IPS-NIHi7 (cell line): Measurements from ENCODE around the gene SPHKAP.
"Not testable (repeated sequence)": the region's sequence is repeated elsewhere in the genome, so short reads cannot be mapped to it uniquely, and the experiment has no call there.

ENCODE experiments used
- DNase-seq: peaks from one replicate; pipeline ENCODE4 v3.0.0; 2012; ENCODE audit warnings: mixed read lengths; ENCODE audit errors: extremely low spot score

SPHKAP gene

DNA sequence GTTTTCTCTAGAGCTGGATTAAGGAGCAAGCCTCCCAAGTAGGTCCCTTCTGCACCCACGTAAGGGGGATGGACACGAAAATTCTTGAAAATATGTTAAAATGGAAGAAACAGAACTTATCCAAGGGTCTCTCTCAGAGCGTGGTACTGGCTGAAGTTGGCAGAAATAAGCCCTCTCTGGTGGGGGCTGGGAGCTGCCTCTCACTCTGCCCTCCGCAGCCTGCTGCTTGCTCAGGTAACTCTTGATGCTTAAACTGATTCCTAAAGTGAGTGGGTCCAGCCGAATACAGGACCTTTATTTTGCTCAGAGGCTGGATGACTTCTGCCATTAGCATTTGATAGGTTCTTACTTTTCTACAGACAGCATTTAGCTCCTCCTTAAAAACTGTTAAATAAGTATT is 78.1 kb downstream of the SPHKAP start:
- DNase-seq, result no peak

- no peak for DNase-seq
Measured at GRCh38 chr2:228102949-228103348, 78.5 kb downstream of the SPHKAP start.

GRCh38 chr2:228094377-228094921 is 87.0 kb downstream of the SPHKAP start:
- no peak for DNase-seq

DNA sequence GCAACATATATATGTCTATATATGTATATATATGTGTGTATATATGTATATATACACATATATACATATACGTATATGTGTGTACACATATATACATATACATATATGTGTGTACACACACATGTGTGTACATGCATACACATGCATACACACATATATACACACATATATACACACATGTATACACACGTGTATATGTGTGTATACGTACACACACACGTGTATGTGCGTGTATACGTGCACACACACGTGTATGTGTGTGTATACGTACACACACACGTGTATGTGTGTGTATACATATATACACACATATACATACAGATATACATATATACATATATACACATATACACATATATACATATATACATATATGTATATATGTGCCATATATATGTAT is 89.4 kb downstream of the SPHKAP start:
- DNase-seq, result no peak

DNA sequence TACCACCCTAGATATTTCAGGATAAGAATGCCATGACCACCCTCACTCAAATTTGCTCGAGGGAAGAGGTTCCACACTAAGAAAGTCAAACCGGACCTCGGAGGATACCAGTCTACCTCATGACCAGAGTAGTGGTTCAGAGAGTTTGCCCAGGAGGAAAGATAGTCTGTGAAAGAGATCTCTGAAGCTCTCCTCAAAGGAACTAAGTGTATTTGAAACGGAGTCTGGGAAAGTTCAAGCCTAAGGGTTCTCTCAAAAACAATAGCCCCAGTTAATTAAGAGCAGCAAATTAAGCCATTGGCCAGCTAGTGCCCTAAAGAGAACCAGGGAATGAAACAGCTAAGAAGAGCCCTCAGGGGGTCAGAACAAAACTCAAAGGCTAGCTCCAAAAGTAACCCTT is 94.9 kb downstream of the SPHKAP start:
- DNase-seq, result no peak

DNA sequence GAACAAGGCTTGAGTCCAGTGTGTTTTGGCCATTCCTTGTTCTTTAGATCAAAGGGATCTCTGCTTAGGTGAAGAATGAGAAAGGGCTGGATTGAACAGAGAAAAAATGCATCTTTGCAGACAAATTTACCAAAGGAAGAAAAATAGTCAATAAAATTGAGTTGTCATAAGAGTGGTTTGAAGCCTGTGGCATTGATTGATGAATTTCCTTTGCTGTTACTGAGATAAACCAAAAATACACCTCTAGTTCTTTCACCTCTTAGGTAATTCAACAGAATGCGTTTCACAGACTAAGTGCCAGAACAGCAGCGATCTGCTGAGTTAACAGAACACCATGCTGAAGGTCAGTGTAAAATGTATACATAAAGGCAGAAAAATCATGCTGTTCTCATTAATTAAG is 96.8 kb downstream of the SPHKAP start:
- DNase-seq, result no peak

- DNase-seq, result no peak
Measured at GRCh38 chr2:228083131-228083530, 98.4 kb downstream of the SPHKAP start.

GRCh38 chr2:228082571-228082970 is 98.9 kb downstream of the SPHKAP start:
- DNase-seq, result no peak

- DNase-seq, result no peak
Measured at GRCh38 chr2:228079194-228079593, 102.3 kb downstream of the SPHKAP start.

DNA sequence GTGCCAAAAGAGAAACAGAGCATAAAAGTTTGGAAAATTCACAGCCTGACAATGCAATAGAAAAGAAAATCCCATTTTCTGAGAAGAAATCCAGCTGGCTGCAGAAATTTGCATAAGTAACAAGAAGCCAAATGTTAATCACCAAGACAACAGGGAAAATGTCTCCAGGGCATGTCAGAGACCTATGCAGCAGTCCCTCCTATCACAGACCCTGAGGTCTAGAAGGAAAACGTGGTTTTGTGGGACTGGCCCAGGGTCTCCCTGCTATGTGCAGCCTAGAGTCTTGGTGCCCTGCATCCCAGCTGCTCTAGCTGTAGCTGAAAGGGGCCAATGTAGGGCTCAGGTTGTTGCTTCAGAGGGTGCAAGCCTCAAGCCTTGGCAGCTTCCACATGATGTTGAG is 104.8 kb downstream of the SPHKAP start:
- not testable (repeated sequence) for DNase-seq

DNA sequence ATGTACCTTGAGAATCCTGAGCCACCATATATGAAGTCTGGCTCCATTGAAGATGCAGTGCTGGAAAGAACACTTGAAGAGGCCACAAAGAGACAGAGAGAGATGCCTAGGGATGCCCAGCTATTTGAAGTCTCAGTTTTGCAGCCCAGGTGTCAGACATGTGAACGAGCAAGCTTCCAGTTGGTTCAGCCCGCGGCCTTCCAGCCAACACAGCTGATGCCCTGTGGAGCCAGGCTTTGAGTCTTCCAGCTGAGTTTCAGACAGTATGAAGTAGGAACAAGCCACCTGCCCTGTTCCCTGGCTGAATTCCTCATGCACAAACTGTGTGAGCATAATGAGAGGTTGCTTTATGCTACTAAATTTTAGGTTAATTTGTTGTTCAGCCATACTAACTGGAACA is 108.8 kb downstream of the SPHKAP start:
- no peak for DNase-seq

- DNase-seq, result no peak
Measured at GRCh38 chr2:228067309-228067708, 114.2 kb downstream of the SPHKAP start.

- DNase-seq, result no peak
Measured at GRCh38 chr2:228066126-228066798, 115.2 kb downstream of the SPHKAP start.

DNA sequence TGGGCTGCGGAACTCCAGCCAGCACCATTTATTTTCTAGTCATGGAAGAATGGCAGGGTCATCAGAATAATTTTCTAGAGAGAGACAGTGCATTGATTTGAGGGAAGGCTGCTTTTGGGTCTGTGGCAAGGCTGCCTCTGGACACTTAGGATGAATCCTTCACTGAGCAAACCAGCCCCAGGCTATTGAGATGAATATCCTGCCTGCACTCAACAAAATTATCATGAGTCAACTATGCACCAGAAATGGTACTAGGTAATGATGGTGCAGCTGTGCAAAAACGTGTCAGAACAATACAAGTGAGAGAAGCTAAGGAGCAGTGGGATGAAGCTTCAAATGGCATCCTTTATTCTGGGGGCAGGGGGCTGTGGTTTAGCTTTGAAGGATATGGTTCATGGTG is 115.8 kb downstream of the SPHKAP start:
- DNase-seq, result no peak

DNA sequence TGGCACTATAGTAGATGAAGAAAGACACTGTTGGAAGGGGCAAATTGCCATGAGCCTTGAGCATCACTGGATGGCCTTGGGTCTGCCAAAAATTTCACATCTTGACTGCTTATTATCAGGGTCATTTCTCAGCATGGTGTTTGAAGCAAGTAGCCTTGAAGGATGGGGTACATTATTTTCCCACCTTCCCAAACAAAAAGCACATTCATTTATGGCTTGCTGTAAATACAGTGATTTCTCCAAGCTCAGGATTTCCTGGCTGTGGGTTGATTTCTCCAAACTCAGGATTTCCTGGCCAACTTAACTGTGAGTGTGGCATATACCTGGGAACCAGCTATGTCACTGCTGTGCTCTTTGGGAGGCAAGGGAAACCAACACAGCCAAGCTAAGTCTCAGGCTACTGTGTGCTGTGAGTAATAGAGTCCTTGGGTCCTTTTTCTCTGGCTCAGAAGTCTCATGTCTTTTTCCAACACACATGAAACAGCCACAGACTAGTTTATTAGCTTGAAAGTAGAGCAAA is 116.6 kb downstream of the SPHKAP start:
- no peak for DNase-seq

DNA sequence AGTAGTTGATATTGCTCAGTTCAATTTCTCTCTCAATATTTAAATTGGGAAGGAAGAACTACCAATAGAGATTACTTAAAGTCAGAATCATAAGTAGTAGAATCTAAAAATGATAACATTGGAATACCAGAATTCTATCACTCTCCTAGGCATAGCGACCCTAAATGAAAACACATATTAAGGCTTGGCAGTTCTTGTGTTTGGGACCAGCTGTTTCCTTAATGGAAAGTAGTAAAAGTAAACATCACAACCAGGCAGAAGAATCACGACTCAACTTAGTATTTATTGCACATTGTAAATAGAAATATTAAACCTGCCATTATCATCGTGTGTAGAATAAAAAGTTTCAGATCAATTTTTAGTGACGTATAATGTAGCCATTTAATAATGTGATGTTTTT is 117.5 kb downstream of the SPHKAP start:
- no peak for DNase-seq

GRCh38 chr2:228063558-228063957 is 117.9 kb downstream of the SPHKAP start:
- no peak for DNase-seq

DNA sequence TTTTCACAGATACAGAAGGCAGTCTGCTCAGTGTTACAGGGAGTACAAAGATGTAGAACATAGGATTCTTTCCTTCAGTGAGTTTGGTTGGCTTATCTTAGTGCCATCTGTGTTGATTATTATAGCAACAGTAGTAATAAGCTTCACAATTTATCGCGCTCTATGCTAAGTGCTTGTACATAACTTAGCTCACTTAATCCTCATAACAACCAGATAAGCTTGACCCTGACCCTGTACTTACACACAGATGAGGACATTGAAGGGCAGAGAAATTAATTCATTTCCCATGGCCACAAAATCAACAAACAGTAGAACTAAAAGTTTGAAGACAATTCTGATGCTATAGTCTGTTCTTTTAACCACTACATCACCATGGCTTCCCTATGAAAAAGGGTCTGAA is 121.8 kb downstream of the SPHKAP start:
- no peak for DNase-seq

DNA sequence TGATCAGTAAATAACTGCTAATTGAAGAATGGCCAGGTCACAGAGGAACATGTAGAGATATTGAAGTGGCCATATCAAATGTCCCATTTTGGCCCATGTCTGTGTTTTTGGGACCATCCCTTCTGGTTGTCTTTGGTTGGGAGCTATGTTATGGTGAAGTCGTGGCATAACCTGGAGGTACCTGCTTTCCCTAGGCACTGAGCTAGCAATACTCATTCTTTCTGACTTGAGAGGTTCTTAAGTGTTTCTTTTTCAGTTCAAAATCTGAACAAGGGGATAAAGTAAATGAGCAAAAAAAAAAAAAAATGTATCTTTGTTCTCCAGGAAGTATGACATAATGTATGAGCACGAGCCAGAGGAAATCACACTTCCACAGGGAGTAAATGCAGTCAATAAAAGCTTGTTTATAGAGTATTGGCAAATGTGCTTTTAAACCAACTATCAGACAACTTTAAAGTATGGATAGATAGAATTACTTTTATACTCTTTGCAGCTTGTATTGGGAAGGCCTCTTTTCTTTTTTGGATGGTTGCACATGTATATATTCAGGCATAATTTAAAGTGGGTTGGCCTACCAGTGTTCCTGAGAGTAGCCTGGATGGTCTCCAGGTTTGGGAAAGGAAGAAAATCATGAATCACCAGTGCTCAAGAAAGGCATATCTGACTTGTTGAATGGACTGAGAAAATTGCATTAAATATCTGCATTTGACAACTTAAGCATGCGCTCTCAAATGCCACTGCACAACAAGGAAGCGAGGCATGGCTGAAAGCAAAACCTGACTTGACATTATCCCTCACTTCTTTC is 125.0 kb downstream of the SPHKAP start:
- no peak for DNase-seq

GRCh38 chr2:228048838-228049490 is 132.5 kb downstream of the SPHKAP start:
- DNase-seq, result peak; percentile 76

DNA sequence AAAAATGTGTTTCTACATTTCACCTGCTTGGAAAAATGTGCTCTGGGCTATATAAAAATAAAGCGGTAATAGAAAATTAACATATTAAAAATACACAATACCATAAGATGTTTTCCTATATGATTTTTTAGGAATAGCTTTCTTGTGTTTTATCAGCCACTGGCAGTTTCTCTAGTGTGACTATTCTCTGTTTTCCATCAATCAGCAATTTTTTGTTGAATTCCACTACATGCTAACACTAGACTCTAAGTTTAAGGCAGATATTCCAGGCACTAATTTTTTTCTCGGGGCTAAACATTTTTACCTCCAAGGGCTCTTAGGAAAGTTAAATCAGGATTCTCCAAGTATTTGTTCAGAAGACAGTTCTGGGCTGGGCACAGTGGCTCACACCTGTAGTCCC is 140.5 kb downstream of the SPHKAP start:
- DNase-seq, result no peak

- peak; percentile 35 for DNase-seq
Measured at GRCh38 chr2:228039752-228040534, 141.5 kb downstream of the SPHKAP start.
